ENCODE results near the gene MRPL46. TPM values are rescaled to one million over a fixed set of nuclear protein-coding genes. Genes with fewer than 3 reads are reported as not detected.
A peak's percentile ranks its signal among the peaks of the same experiment; 100 is the strongest.

MRPL46 gene
- total and polyA plus RNA-seq, 2 of the 13 experiments (the other 11 are each of a cell fraction or from before 2014, with no cell fraction given) = 62.9 to 79.2 TPM

GRCh38 chr15:88467073-88467934 lies at the start of gene MRPL46, which contains the start of gene MRPS11 (continued):
- TF ChIP-seq SATB2 (CRISPR knock-in tag; IDR thresholded peaks at IDR 0.05) = 0 out of 2 replicates have a peak, but pooled peaks have one; percentile 46
- 0 out of 2 replicates have a peak, but pooled peaks have one; percentile 23 for TF ChIP-seq ZNF607 (CRISPR knock-in tag; IDR thresholded peaks at IDR 0.05; ENCODE audit: borderline replicate concordance)
- TF ChIP-seq KMT2B (CRISPR knock-in tag; IDR thresholded peaks at IDR 0.05) = peak; percentile 69; the same call in 1 of the 2 replicates
- TF ChIP-seq ZHX2 (IDR thresholded peaks at IDR 0.05; ENCODE audit: low read depth) = peak; percentile 40; the same call in 1 of the 2 replicates
- TF ChIP-seq ZHX2 (CRISPR knock-in tag; IDR thresholded peaks at IDR 0.05; ENCODE audit: borderline replicate concordance) = 0 out of 2 replicates have a peak, but pooled peaks have one; percentile 22
- no peak for TF ChIP-seq SETDB1 (CRISPR knock-in tag; IDR thresholded peaks at IDR 0.05; ENCODE audit: borderline replicate concordance)
- TF ChIP-seq KMT2A (CRISPR knock-in tag; IDR thresholded peaks at IDR 0.05) = peak; percentile 82
- peak; percentile 98 for TF ChIP-seq YY1 (IDR thresholded peaks at IDR 0.05; ENCODE audit: insufficient read depth, insufficient replicate concordance, low read depth, low read length)
- TF ChIP-seq ZSCAN29 (CRISPR knock-in tag; conservative IDR thresholded peaks at IDR 0.05) = no peak
- TF ChIP-seq NKX3-1 (CRISPR knock-in tag; IDR thresholded peaks at IDR 0.05) = 0 out of 2 replicates have a peak, but pooled peaks have one; percentile 19
- peak; percentile 60 to 76 for TF ChIP-seq HMGXB4 (CRISPR knock-in tag; IDR thresholded peaks at IDR 0.05; ENCODE audit: borderline replicate concordance in 1 of 2, low read depth in 1 of 2)
- peak; percentile 37 for TF ChIP-seq AGO2 (optimal IDR thresholded peaks at IDR 0.05; ENCODE audit: low read depth, low read length)
- 0 out of 2 replicates have a peak, but pooled peaks have one; percentile 12 for TF ChIP-seq HNF1A (IDR thresholded peaks at IDR 0.05; ENCODE audit: low read depth)
- TF ChIP-seq HNF1A (CRISPR knock-in tag; IDR thresholded peaks at IDR 0.05; ENCODE audit: borderline replicate concordance) = peak; percentile 56; the same call in 1 of the 2 replicates
- TF ChIP-seq HOXA5 (CRISPR knock-in tag; IDR thresholded peaks at IDR 0.05) = 0 out of 2 replicates have a peak, but pooled peaks have one; percentile 63
- TF ChIP-seq KDM6A (CRISPR knock-in tag; IDR thresholded peaks at IDR 0.05; ENCODE audit: low read depth) = 0 out of 2 replicates have a peak, but pooled peaks have one; percentile 28
